Gastrocnemius medialis (tissue), 4 donors: Measurements from ENCODE around the gene ANXA11.

Source experiments
- POLR2A ChIP-seq, 2 donors: fragments of 450-650 bp; IDR thresholded peaks; one replicate each; pipeline ENCODE4 v1.6.1; 2017; ENCODE audit warnings: antibody characterized with exemption in 2 of 2, mild to moderate bottlenecking in 2 of 2, moderate library complexity in 2 of 2
- TF ChIP-seq, protein P1 (sequence below), 5 experiments: fragments of 450-650 bp in 3 of 5; fragments of 200-600 bp in 2 of 5; sonication (generic) in 2 of 5; IDR thresholded peaks in 4 of 5; conservative IDR thresholded peaks in 1 of 5; 1 replicate in 4 of 5; 2 replicates in 1 of 5; pipeline ENCODE4 v1.5.1; 2016 to 2019; ENCODE audit warnings: antibody characterized with exemption in 5 of 5, mild to moderate bottlenecking in 3 of 5, moderate library complexity in 3 of 5

DNA sequence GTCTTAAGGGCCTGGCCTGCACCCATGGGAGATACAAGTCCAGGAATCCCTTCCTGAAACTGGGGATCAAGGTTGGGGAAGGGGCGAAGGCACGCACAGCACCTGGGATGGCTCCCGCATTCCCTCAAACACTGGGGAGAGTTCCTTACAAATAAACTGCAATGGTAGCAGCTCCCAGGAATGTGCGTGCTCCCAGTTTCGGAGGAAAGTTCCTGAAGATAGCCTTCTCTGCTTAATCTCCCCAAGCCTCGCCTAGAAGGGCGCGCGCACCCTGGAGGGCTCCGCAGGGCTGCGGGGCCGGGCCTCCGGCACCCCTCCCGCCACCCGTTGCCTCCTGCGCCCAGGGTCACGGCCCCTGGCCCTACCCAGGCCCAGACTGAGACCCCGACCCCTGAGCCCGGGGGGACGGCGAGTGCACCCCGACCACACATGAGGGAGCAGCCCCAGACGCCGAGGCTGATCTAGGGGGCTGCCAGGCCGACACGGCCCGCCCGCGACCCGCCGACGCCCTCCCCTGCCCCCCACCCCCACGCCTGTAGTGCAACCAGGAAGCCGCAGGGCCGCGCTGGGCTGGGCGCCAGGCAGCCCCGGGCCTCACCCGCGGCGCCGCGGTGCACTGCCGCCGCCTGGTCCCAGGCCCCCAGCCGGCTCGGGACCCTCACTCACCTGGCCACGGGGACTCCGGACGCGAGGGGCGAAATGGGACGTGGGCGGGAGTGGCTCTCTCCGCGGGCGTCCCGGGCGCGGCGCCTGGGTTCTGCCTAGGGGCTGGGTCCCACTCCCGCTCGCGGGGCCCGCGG is 460 bp downstream of the ANXA11 start:
- TF ChIP-seq, protein P1, sequence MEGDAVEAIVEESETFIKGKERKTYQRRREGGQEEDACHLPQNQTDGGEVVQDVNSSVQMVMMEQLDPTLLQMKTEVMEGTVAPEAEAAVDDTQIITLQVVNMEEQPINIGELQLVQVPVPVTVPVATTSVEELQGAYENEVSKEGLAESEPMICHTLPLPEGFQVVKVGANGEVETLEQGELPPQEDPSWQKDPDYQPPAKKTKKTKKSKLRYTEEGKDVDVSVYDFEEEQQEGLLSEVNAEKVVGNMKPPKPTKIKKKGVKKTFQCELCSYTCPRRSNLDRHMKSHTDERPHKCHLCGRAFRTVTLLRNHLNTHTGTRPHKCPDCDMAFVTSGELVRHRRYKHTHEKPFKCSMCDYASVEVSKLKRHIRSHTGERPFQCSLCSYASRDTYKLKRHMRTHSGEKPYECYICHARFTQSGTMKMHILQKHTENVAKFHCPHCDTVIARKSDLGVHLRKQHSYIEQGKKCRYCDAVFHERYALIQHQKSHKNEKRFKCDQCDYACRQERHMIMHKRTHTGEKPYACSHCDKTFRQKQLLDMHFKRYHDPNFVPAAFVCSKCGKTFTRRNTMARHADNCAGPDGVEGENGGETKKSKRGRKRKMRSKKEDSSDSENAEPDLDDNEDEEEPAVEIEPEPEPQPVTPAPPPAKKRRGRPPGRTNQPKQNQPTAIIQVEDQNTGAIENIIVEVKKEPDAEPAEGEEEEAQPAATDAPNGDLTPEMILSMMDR (IDR thresholded peaks at IDR 0.05 in 4 of 5, conservative IDR thresholded peaks at IDR 0.05 in 1 of 5) = peak in 1 of 5 experiments; percentile 12
- no peak for TF ChIP-seq POLR2A (IDR thresholded peaks at IDR 0.05)
